ENCODE results near the gene DNAH3. TPM values are rescaled to one million over a fixed set of nuclear protein-coding genes. Genes with fewer than 3 reads are reported as not detected.

The DNAH3 gene
- total RNA-seq, 1 experiment from 2014 or later: 0.15 TPM

GRCh38 chr16:20916289-20916688, 234.4 kb downstream of the DNAH3 start (continued):
- TF ChIP-seq ZBTB33 (IDR thresholded peaks at IDR 0.05; ENCODE audit: extremely low read depth, insufficient replicate concordance, low read length) (no peak), EGR1 (IDR thresholded peaks at IDR 0.05; ENCODE audit: low read depth) (no peak)

- H3K36me3 ChIP-seq (ENCODE audit: control insufficient read depth in 1 of 2, insufficient read depth in 2 of 2, low read length in 2 of 2): no peaks in the 10 kb centered on the region
- ChIA-PET CTCF (interaction anchor here (1.2 kb wide), 1 partner anchor 61 kb away, joined by 3 read pairs; no protein-coding TSS in a partner anchor), RAD21 (ENCODE audit: low non-redundant PET in 1 of 2, low total read pairs in 2 of 2, uncharacterized antibody in 2 of 2, unreplicated experiment in 2 of 2) (no interaction called here), POLR2A (interaction anchor here (2.5 kb wide), 1 partner anchor 11 kb away, joined by 11 read pairs; the partner anchor contains the start of genes DCUN1D3 and LYRM1)
- H3K27ac ChIP-seq (ENCODE audit: low read depth, low read length): peak overlapping the region; percentile 33; the same call in 1 of the 2 replicates
- no peak overlapping the region for H3K4me3 ChIP-seq (replicated peaks in 1 of 2; ENCODE audit: low read depth in 1 of 2, low read length in 2 of 2)
- intact Hi-C loops (cut with micrococcal nuclease): no loop called here
- BruUV-seq (replicated peaks): no TSS peak
- H3K27me3 ChIP-seq (ENCODE audit: insufficient read depth, low read length): no peaks in the 10 kb centered on the region
- H3K79me2 ChIP-seq (ENCODE audit: insufficient read depth, low read length): no peaks in the 10 kb centered on the region
- H4K20me1 ChIP-seq (ENCODE audit: insufficient read depth): no peaks in the 10 kb centered on the region
- H2AFZ ChIP-seq (ENCODE audit: low read depth, low read length, poor library complexity, severe bottlenecking): no peak overlapping the region
- H3K9me3 ChIP-seq (ENCODE audit: control insufficient read depth in 1 of 2, insufficient read depth in 1 of 2, low read depth in 1 of 2, low read length in 2 of 2): no peaks in the 10 kb centered on the region
- DNase-seq (ENCODE audit: low read depth, low spot score): no peak
- H3K9me2 ChIP-seq (ENCODE audit: insufficient read depth): no peaks in the 10 kb centered on the region
- H3K4me2 ChIP-seq (ENCODE audit: low read length): peak overlapping the region; percentile 47
- peak overlapping the region; percentile 19; the same call in 1 of the 2 replicates for H3K9ac ChIP-seq (ENCODE audit: low read length)
- ATAC-seq: no peak
- peaks cover 43 to 75% of the 10 kb centered on the region in 2 experiments for H3K4me1 ChIP-seq (ENCODE audit: control insufficient read depth in 1 of 2, insufficient read depth in 2 of 2, low read length in 2 of 2)
- no peak for TF ChIP-seq SIN3A (IDR thresholded peaks at IDR 0.05; ENCODE audit: low read depth)
- no peak for TF ChIP-seq YY1 (IDR thresholded peaks at IDR 0.05; ENCODE audit: extremely low read depth, insufficient replicate concordance, low read depth, low read length)
- TF ChIP-seq ATF3 (IDR thresholded peaks at IDR 0.05): no peak
- no peak for TF ChIP-seq ELF1 (IDR thresholded peaks at IDR 0.05; ENCODE audit: borderline replicate concordance, low read depth)
- TF ChIP-seq EGR1 (IDR thresholded peaks at IDR 0.05; ENCODE audit: low read depth): no peak
- no peak for TF ChIP-seq POLR2AphosphoS5 (IDR thresholded peaks at IDR 0.05; ENCODE audit: low read depth, low read length)
- TF ChIP-seq ZBTB33 (IDR thresholded peaks at IDR 0.05; ENCODE audit: extremely low read depth, insufficient replicate concordance, low read length): no peak
- TF ChIP-seq JUND (IDR thresholded peaks at IDR 0.05): no peak
- TF ChIP-seq ZNF274 (IDR thresholded peaks at IDR 0.05; ENCODE audit: low read depth, low read length): no peak
- no peak for TF ChIP-seq EZH2phosphoT487 (IDR thresholded peaks at IDR 0.05; ENCODE audit: borderline replicate concordance)
- TF ChIP-seq SRF (IDR thresholded peaks at IDR 0.05; ENCODE audit: low read depth): no peak
- no peak for TF ChIP-seq EZH2 (IDR thresholded peaks at IDR 0.05)
- TF ChIP-seq TCF7L2 (IDR thresholded peaks at IDR 0.05; ENCODE audit: borderline replicate concordance, extremely low read depth, insufficient read depth, insufficient read length): no peak
- TF ChIP-seq MAX (IDR thresholded peaks at IDR 0.05): no peak
- TF ChIP-seq CBX3 (IDR thresholded peaks at IDR 0.05; ENCODE audit: low read depth): no peak
- TF ChIP-seq CTCF (IDR thresholded peaks at IDR 0.05 in 2 of 3, conservative IDR thresholded peaks at IDR 0.05 in 1 of 3; ENCODE audit: borderline replicate concordance in 1 of 3, insufficient read depth in 1 of 3, low read depth in 2 of 3, low read length in 2 of 3): no peak
- no peak for TF ChIP-seq ZFX (IDR thresholded peaks at IDR 0.05)
- TF ChIP-seq CEBPB (IDR thresholded peaks at IDR 0.05; ENCODE audit: low read depth): no peak
These were observed 239.3 kb downstream of the DNAH3 start for GRCh38 chr16:20911361-20911760.
